ENCODE data around the gene VWCE.
"Not testable (repeated sequence)": the region's sequence is repeated elsewhere in the genome, so short reads cannot be mapped to it uniquely, and the experiment has no call there.

The VWCE gene

DNA sequence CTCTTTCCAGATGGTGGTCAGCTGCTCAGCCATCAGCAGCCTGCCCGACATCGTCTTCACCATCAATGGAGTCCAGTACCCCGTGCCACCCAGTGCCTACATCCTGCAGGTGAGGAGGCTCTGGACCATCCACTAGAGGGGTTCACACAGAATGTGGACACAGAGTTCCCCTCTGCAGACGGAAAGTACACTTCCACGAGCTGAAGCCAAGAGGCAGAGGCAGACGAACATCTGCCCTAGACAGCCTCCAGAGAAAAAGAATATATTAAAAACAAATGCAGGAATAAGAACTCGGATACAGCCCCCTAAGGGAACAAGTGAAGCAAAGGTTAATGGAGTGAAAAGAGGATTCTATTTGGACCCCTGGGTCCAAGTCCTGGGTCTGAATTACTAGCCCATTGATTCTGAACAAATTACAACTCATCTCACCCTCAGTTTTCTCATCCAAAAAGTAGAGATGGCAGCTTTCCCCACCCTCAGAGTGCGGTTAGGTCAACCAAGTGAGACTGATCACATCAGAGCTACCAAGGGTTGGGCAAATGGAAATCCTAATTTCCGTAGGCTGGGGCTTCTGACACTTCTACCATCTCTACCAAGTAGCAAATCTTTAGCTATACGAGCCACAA, 83.7 kb downstream of the VWCE start:
- not testable (repeated sequence) for DNase-seq (ENCODE audit: low spot score)

DNA sequence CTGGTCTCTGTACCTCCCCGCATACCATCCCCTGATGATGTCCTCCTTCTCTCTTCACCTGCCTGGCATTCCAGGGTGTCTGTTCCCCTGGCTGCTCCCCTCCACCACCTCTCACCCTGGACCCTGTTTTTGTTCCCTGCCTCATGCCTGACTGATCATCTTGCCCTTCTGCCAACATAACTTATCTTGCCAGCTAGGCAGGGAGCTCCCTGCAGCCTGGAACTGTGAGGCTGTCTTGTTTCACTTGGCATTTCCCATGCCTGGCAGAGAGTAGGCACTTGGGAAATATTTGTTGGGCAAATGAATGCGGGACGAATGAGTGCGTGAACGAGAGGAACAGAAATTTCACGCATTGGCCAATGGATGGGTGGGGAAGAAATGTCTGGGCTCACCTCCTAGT, 84.5 kb downstream of the VWCE start:
- DNase-seq (ENCODE audit: low spot score) = not testable (repeated sequence)

Data from Ammon's horn (tissue), 1 donor.